Measurements from ENCODE around the gene SDF4.

DNA sequence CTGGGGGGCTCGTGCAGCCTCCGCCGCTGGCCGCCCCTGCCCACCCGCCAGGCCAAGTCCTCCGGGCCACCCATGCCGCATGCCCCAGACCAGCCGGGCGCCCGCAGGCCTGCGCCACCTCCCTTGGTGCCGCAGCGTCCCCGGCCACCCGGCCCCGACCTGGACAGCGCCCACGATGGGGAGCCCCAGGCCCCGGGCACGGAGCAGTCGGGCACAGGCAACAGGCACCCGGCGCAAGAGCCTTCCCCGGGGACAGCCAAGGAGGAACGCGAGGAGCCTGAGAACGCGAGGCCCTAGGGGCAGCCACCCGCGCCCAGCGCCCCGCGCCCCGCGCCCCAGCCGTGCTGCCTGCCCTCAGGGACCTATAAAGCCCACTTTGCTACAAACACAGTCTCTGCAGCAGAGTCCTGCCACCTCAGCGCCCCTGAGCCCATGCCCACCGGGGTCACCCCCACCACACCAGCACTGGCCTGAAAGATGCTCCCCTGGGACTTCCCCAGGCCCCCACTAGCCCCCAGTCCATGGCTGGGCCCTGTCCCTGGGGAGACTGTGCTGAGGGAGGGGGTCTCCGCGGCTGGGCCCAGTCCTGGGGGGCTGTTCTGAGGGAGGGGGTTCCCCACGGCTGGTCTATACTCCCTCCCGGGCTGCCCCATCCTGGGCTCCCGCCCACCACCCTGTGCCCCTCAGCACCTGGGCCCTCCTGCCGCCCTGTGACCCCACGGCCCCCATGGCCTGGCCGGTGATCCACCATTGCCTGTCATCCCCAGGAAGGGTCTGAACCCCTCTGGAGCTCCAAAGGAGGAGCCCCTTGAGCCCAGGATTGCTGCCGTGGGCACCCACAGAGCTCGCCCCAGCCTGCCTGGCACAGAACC, 34.0 kb downstream of the SDF4 start:
- TF ChIP-seq, protein P1, sequence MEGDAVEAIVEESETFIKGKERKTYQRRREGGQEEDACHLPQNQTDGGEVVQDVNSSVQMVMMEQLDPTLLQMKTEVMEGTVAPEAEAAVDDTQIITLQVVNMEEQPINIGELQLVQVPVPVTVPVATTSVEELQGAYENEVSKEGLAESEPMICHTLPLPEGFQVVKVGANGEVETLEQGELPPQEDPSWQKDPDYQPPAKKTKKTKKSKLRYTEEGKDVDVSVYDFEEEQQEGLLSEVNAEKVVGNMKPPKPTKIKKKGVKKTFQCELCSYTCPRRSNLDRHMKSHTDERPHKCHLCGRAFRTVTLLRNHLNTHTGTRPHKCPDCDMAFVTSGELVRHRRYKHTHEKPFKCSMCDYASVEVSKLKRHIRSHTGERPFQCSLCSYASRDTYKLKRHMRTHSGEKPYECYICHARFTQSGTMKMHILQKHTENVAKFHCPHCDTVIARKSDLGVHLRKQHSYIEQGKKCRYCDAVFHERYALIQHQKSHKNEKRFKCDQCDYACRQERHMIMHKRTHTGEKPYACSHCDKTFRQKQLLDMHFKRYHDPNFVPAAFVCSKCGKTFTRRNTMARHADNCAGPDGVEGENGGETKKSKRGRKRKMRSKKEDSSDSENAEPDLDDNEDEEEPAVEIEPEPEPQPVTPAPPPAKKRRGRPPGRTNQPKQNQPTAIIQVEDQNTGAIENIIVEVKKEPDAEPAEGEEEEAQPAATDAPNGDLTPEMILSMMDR (IDR thresholded peaks at IDR 0.05 in 4 of 5, conservative IDR thresholded peaks at IDR 0.05 in 1 of 5), result no peak
- TF ChIP-seq POLR2A (IDR thresholded peaks at IDR 0.05), result no peak

All from gastrocnemius medialis (tissue), 4 donors.